Thoracic aorta (tissue), 2 donors: ENCODE measurements around the gene DDX1. TPM values are rescaled to one million over a fixed set of nuclear protein-coding genes. Genes with fewer than 3 reads are reported as not detected.

Experiments
- ATAC-seq: fragments of 150-250 bp; one replicate; pipeline ENCODE4 v1.8.0; 2017; ENCODE audit warnings: low read depth; ENCODE audit not compliant: insufficient number of reproducible peaks, low FRiP score
- DNase-seq: peaks from one replicate; pipeline ENCODE4 v3.0.0-alpha.2; 2020; ENCODE audit warnings: low spot score
- H3K27ac ChIP-seq, 2 donors: fragments of 200-600 bp; sonication (generic); 1 replicate in 1 of 2; 2 replicates in 1 of 2; pipeline ENCODE4 v1.5.1; 2016; ENCODE audit warnings: mild to moderate bottlenecking in 2 of 2, moderate library complexity in 2 of 2
- H3K27me3 ChIP-seq: fragments of 200-600 bp; sonication (generic); replicated peaks from 2 replicates; pipeline ENCODE4 v1.6.0; 2016; ENCODE audit warnings: mild to moderate bottlenecking; ENCODE audit not compliant: insufficient read depth
- H3K36me3 ChIP-seq: fragments of 200-600 bp; sonication (generic); one replicate; pipeline ENCODE4 v1.5.1; 2016
- H3K4me1 ChIP-seq, 2 donors: fragments of 200-600 bp; sonication (generic); 1 replicate in 1 of 2; 2 replicates in 1 of 2; pipeline versions ENCODE4 v1.5.1 to v1.6.0; 2016; ENCODE audit warnings: low read depth in 2 of 2, mild to moderate bottlenecking in 1 of 2; ENCODE audit not compliant: control insufficient read depth in 1 of 2
- H3K4me3 ChIP-seq: fragments of 200-600 bp; sonication (generic); 2 replicates; pipeline ENCODE4 v1.5.1; 2016; ENCODE audit warnings: mild to moderate bottlenecking
- H3K9me3 ChIP-seq: fragments of 200-600 bp; sonication (generic); 2 replicates; pipeline ENCODE4 v1.5.1; 2016
- total RNA-seq, 2 donors: library from RNA; depleted of rRNA; stranded (reverse); fragments of >200 nt; gene quantifications; one replicate each; pipeline versions ENCODE4 v1.1.0 to v1.2.3, GENCODE V29; 2016
- TF ChIP-seq, protein P1 (sequence below): fragments of 200-600 bp; sonication (generic); IDR thresholded peaks from one replicate; pipeline ENCODE4 v1.5.1; 2019; ENCODE audit warnings: antibody characterized with exemption

The DDX1 gene
- total RNA-seq, 2 donors from 2014 or later: 58.3 to 61.3 TPM

DNA sequence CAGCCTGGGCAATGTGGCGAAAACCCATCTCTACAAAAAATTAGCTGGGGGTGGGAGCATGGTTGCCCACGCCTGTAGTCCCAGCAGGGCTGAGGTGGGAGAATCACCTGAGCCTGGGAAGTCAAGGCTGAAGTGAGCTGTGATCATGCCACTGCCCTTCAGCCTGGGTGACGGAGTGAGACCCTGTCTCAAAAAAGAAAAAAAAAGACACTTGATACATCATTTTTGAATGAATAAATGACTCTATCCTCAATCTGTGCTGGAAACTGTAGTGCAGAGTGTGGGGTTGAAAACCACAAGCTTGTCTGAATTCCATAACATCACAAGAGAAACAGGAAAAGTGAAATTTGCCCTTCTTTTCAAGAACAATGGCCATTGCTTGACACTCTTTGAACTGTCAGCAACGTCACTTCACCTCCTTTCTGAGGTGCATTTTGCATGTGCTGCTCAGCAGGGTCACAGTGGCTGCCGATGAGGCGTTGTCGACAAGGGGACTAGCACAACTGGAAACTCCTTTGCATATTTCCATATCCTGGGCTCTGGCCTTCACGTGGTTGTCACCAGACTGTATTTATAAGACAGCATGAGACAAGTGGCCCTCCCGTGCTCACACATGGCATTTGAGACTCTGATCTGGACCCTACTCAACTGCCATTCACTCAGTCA, 54.2 kb downstream of the DDX1 start:
- TF ChIP-seq, protein P1, sequence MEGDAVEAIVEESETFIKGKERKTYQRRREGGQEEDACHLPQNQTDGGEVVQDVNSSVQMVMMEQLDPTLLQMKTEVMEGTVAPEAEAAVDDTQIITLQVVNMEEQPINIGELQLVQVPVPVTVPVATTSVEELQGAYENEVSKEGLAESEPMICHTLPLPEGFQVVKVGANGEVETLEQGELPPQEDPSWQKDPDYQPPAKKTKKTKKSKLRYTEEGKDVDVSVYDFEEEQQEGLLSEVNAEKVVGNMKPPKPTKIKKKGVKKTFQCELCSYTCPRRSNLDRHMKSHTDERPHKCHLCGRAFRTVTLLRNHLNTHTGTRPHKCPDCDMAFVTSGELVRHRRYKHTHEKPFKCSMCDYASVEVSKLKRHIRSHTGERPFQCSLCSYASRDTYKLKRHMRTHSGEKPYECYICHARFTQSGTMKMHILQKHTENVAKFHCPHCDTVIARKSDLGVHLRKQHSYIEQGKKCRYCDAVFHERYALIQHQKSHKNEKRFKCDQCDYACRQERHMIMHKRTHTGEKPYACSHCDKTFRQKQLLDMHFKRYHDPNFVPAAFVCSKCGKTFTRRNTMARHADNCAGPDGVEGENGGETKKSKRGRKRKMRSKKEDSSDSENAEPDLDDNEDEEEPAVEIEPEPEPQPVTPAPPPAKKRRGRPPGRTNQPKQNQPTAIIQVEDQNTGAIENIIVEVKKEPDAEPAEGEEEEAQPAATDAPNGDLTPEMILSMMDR: no peak
- Histone ChIP-seq H3K4me3 (no peak overlapping the region), H3K27me3 (no peaks in the 10 kb centered on the region), H3K27ac (no peak overlapping the region), H3K4me1 (no peaks in the 10 kb centered on the region), H3K36me3 (no peaks in the 10 kb centered on the region), H3K9me3 (no peaks in the 10 kb centered on the region)
- DNase-seq (no peak), ATAC-seq (no peak)

DNA sequence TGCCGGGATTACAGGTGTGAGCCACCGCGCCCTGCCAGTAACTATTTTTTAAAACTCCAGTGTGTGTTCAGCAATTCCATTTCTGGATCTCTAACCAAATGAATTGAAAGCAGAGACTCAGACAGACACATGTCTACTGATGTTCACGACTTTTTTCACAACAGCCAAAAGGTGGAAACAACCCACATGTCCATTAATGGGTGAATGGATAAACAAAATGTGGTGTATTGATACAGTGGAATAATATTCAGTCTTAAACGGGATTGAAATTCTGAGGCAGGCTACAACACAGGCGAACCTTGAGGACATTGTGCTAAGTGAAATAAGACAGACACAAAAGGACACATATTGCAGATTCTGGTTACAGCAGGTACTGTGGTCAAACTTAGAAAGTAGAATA, 55.0 kb downstream of the DDX1 start:
- Histone ChIP-seq H3K27ac (no peak overlapping the region), H3K4me1 (no peaks in the 10 kb centered on the region), H3K9me3 (no peaks in the 10 kb centered on the region), H3K36me3 (no peaks in the 10 kb centered on the region), H3K27me3 (no peaks in the 10 kb centered on the region), H3K4me3 (no peak overlapping the region)
- TF ChIP-seq, protein P1: no peak
- ATAC-seq: no peak
- DNase-seq: no peak

DNA sequence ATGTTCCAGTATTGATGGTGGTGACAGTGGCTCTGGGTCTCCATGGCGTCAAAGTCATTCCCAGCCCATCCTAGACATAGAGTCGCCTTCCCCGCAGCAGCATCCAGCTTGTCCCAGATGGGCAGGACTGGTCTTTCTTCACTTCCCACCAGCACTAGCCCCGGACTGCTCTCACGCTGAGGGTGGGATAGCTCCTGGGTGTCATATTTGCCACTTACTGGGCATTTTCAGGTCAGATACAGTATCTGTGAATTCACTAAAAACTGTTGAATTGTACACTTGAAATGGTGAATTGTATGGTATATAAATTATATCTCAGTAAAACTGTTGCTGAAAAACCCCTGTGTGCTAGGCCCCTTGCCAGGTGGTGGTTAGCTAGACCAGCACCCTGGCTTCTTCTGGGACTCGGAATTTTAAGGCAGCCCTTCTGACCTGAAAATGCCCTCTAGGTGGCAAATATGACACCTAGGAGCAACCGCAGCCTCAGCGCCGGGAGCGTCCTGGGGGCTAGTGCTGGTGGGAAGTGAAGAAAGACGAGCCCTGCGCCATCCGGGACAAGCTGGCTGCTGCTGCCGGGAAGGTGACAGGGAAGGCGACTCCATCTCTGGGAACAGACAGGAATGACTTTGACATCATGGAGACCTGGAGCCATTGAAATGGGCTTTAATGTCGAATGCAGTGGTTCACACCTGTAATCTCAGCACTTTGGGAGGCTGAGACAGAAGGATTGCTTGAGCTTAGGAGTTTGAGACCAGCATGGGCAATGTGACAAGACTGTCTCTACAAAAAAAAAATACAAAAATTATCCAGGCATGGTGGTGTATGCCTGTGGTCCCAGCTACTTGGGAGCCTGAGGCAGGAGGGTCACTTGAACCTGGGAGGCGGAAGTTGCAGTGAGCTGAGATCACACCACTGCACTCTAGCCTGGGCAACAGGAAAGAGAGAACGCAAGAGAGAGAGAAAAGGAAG, 56.2 kb downstream of the DDX1 start:
- Histone ChIP-seq H3K27me3 (no peaks in the 10 kb centered on the region), H3K4me3 (no peak overlapping the region), H3K4me1 (no peaks in the 10 kb centered on the region), H3K9me3 (no peaks in the 10 kb centered on the region), H3K27ac (no peak overlapping the region), H3K36me3 (no peaks in the 10 kb centered on the region)
- TF ChIP-seq, protein P1: no peak
- DNase-seq: no peak
- ATAC-seq: no peak

DNA sequence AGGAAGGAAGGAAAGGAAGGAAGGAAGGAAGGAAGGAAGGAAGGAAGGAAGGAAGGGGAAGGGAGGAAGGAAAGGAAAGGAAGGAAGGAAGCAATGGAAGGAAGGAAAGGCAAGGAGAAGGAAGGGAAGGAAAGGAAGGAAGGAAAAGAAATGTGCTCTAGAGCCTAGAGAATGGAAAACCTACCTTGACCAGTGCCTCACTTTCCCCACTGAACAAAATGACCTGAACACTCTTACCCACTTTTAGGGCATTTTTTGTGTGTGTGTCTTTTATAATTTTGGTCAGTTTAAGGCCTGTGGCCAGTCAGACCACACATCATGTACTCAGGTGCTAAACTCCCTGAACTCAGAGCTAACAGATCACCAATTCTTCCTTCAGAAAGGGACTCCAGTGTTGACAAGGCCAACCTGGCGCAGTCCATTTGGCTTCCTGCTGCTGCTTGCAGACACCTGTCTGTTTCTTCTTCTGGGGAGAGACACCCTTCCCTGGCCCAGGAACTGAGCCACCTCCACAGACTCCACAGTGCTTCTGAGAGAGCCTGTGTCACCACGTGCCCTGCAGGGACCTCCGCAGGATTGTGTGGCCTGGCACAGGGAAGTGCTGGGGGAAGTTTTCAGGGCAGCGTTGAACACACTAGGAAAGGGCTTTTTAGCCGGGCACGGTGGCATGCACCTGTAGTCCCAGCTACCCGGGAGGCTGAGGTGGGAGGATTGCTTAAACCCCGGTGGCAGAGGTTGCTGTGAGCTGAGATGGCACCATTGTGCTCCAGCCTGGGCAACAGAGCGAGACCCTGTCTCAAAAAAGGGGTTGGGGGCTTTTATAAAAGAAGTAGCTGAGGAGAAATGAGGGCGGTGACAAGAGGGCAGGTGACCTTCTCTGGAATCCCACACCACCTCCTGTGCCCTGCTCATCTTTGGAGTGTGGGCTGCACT, 57.2 kb downstream of the DDX1 start:
- H3K36me3 ChIP-seq: no peaks in the 10 kb centered on the region
- no peak overlapping the region for H3K4me3 ChIP-seq
- H3K27ac ChIP-seq: no peak overlapping the region
- DNase-seq: no peak
- no peaks in the 10 kb centered on the region for H3K27me3 ChIP-seq
- TF ChIP-seq, protein P1: no peak
- no peaks in the 10 kb centered on the region for H3K9me3 ChIP-seq
- H3K4me1 ChIP-seq: no peaks in the 10 kb centered on the region
- ATAC-seq: no peak
